K562 (cell line): ENCODE data around the gene MECP2. TPM values are rescaled to one million over a fixed set of nuclear protein-coding genes. Genes with fewer than 3 reads are reported as not detected.

ENCODE experiments used
- ATAC-seq: fragments of 200-7000 bp; cut with Tn5 transposase; 3 replicates; pipeline ENCODE4 v1.9.1; 2020; ENCODE audit warnings: moderate library complexity
- BruUV-seq: library from RNA; stranded (reverse); fragments of 400-500 nt; replicated peaks from 2 replicates; lab custom pipeline; 2021; lab: Mats Ljungman, UMichigan
- CTCF ChIA-PET: fragments of 300-600 bp; formaldehyde crosslinking; extraction: SDS; loops from one replicate; lab custom pipeline; 2021; ENCODE audit warnings: low intra/inter-chr PET ratio; lab: Yijun Ruan, JAX
- POLR2A ChIA-PET: fragments of 300-600, 350-650 bp; sonication (Branson Sonifier 250); formaldehyde crosslinking; extraction: SDS; loops from one replicate; lab custom pipeline; 2021; ENCODE audit warnings: antibody characterized with exemption, inconsistent platforms; lab: Yijun Ruan, JAX
- DNase-seq, 4 experiments: peaks; one replicate each; pipeline versions ENCODE4 v3.0.0 to v3.0.0-alpha.2; 2011 to 2018; ENCODE audit warnings: low spot score in 3 of 4, mixed read lengths in 3 of 4; ENCODE audit errors: extremely low read depth in 1 of 4
- FAIRE-seq: peaks from 2 replicates; lab custom pipeline; 2011; peaks lifted over from hg19 to GRCh38; lab: Jason Lieb, UNC
- H2AFZ ChIP-seq: 2 replicates; pipeline ENCODE4 v1.6.0; 2011; ENCODE audit warnings: low read depth, low read length, control low read depth, inconsistent platforms
- H3K27ac ChIP-seq: fragments of 200-600 bp; 3 replicates; pipeline ENCODE4 v1.8.0; 2011; ENCODE audit warnings: low read depth, mild to moderate bottlenecking, control low read depth, inconsistent platforms, low read length, moderate library complexity, mixed read lengths; ENCODE audit errors: extremely low read depth
- H3K27me3 ChIP-seq, 2 experiments: fragments of 300-600 bp in 1 of 2; 2 replicates in 1 of 2; 3 replicates in 1 of 2; pipeline versions ENCODE4 v1.6.0 to v1.8.0; 2011; ENCODE audit warnings: inconsistent platforms in 2 of 2, low read length in 2 of 2, mild to moderate bottlenecking in 1 of 2, mixed read lengths in 1 of 2, moderate library complexity in 1 of 2; ENCODE audit not compliant: control insufficient read depth in 2 of 2, insufficient read depth in 2 of 2
- H3K36me3 ChIP-seq: fragments of 300-600 bp; 3 replicates; pipeline ENCODE4 v1.8.0; 2011; ENCODE audit warnings: mild to moderate bottlenecking, low read length, inconsistent platforms; ENCODE audit not compliant: control insufficient read depth, insufficient read depth
- H3K4me1 ChIP-seq, 2 experiments: fragments of 200-600 bp in 1 of 2; replicated peaks in 1 of 2; 2 replicates in 1 of 2; 3 replicates in 1 of 2; pipeline versions ENCODE4 v1.5.1 to v1.8.0; 2011; ENCODE audit warnings: inconsistent platforms in 2 of 2, low read length in 2 of 2, mild to moderate bottlenecking in 1 of 2, mixed read lengths in 1 of 2, moderate library complexity in 1 of 2; ENCODE audit not compliant: control insufficient read depth in 2 of 2, insufficient read depth in 2 of 2
- H3K4me2 ChIP-seq: 2 replicates; pipeline ENCODE4 v1.6.1; 2011; ENCODE audit warnings: low read length, control low read depth, inconsistent platforms, mixed read lengths; ENCODE audit not compliant: insufficient read depth
- H3K4me3 ChIP-seq: fragments of 200-600 bp; sonication (generic), shearing (Covaris generic); 2 replicates; pipeline ENCODE4 v1.5.1; 2016; ENCODE audit warnings: control low read depth, inconsistent platforms
- H3K79me2 ChIP-seq: fragments of 200-600 bp; 3 replicates; pipeline ENCODE4 v1.8.0; 2011; ENCODE audit warnings: low read length, inconsistent platforms; ENCODE audit not compliant: control insufficient read depth, insufficient read depth
- H3K9ac ChIP-seq, 2 experiments: 2 replicates each; pipeline versions ENCODE4 v1.6.0 to v1.6.1; 2011; ENCODE audit warnings: low read depth in 2 of 2, low read length in 2 of 2, control low read depth in 1 of 2, inconsistent platforms in 1 of 2, mild to moderate bottlenecking in 1 of 2, mixed read lengths in 1 of 2; ENCODE audit not compliant: insufficient read depth in 1 of 2
- H3K9me1 ChIP-seq: one replicate; pipeline ENCODE4 v1.6.0; 2011; ENCODE audit warnings: inconsistent platforms, mild to moderate bottlenecking, low read length, moderate library complexity; ENCODE audit not compliant: control insufficient read depth, insufficient read depth
- H3K9me3 ChIP-seq: replicated peaks from 2 replicates; pipeline ENCODE4 v1.5.1; 2011; ENCODE audit warnings: low read depth, low read length, inconsistent platforms; ENCODE audit not compliant: control insufficient read depth, insufficient read depth
- H4K20me1 ChIP-seq: replicated peaks from 2 replicates; pipeline ENCODE4 v1.6.1; 2011; ENCODE audit warnings: low read length, inconsistent platforms, mixed read lengths; ENCODE audit not compliant: control insufficient read depth, insufficient read depth
- ARID1B ChIP-seq: fragments of 450-650 bp; IDR thresholded peaks from 2 replicates; pipeline ENCODE4 v1.6.1; 2016; ENCODE audit warnings: antibody characterized with exemption, mild to moderate bottlenecking, inconsistent platforms
- BRD4 ChIP-seq: fragments of 200-600 bp; sonication (generic); IDR thresholded peaks from 2 replicates; pipeline ENCODE4 v1.6.1; 2017; ENCODE audit warnings: inconsistent platforms
- FOXM1 ChIP-seq, 2 experiments: fragments of 450-650 bp in 1 of 2; sonication (generic) in 1 of 2; formaldehyde crosslinking in 1 of 2; IDR thresholded peaks; 2 replicates each; pipeline versions ENCODE4 v1.6.1 to v1.9.0; 2017 to 2022; ENCODE audit warnings: low read depth in 2 of 2, mild to moderate bottlenecking in 2 of 2, missing genetic modification reagents in 1 of 2, moderate library complexity in 1 of 2
- GTF2A2 ChIP-seq: IDR thresholded peaks from 2 replicates; pipeline ENCODE4 v1.6.1; 2016; ENCODE audit warnings: mild to moderate bottlenecking, missing genetic modification characterization, missing compliant biosample characterization
- RAD51 ChIP-seq: fragments of 450-650 bp; IDR thresholded peaks from 2 replicates; pipeline ENCODE4 v1.7.1; 2016; ENCODE audit warnings: low read depth, mild to moderate bottlenecking, borderline replicate concordance
- SMAD4 ChIP-seq: fragments of 250-450 bp; sonication (Bioruptor Pico); conservative IDR thresholded peaks from 2 replicates; pipeline ENCODE4 v1.8.0; 2021; ENCODE audit warnings: inconsistent platforms, mild to moderate bottlenecking, moderate library complexity
- SMARCC2 ChIP-seq: fragments of 450-650 bp; IDR thresholded peaks from 2 replicates; pipeline ENCODE4 v1.6.1; 2017; ENCODE audit warnings: antibody characterized with exemption, moderate library complexity, mild to moderate bottlenecking, low read depth
- ZNF232 ChIP-seq: sonication (generic); formaldehyde crosslinking; IDR thresholded peaks from 2 replicates; pipeline ENCODE4 v1.8.0; 2022; ENCODE audit warnings: mild to moderate bottlenecking, missing genetic modification reagents
- ZNF436 ChIP-seq: fragments of 250-450, 450-650 bp; sonication (Bioruptor Pico); formaldehyde crosslinking; IDR thresholded peaks from 2 replicates; pipeline ENCODE4 v1.7.0; 2020; ENCODE audit warnings: mild to moderate bottlenecking
- ZNF717 ChIP-seq: fragments of 250-450 bp; sonication (Bioruptor Pico); IDR thresholded peaks from 2 replicates; pipeline ENCODE4 v1.5.0; 2021
- WGBS: fragments of 100-300 bp; shearing (Covaris generic); methylation state at CpG from one replicate; pipeline ENCODE4 v1.1.6; 2016; ENCODE audit warnings: low coverage, mixed read lengths; ENCODE audit not compliant: insufficient coverage; ENCODE audit errors: missing lambda C conversion rate; 5-methylcytosine and 5-hydroxymethylcytosine counted together
- in situ Hi-C: fragments of 300-500 bp; cut with MboI; formaldehyde crosslinking; loops from 4 replicates; pipeline ENCODE4 v1.15.0; 2018; ENCODE audit warnings: inconsistent platforms, mixed read lengths
- intact Hi-C: fragments of 100-400 bp; cut with micrococcal nuclease; formaldehyde crosslinking; loops from 2 replicates; pipeline ENCODE4 v1.14.2; 2022
- polyA plus RNA-seq, 8 experiments: library from polyadenylated mRNA; depleted of rRNA in 4 of 8; stranded (reverse) in 5 of 8; unstranded in 3 of 8; fragments of >200 nt; fragmentation: Nextera tagmentation in 2 of 8; fragmentation: Illumina TruSeq in 1 of 8; extraction: Ambion mirVana in 2 of 8; extraction: Trizol in 1 of 8; gene quantifications; 2 replicates each; pipeline versions ENCODE4 v1.2.1 to v1.2.3, GENCODE V29; 2011 to 2014; ENCODE audit warnings: inconsistent platforms in 1 of 8, missing spikeins in 1 of 8
- total RNA-seq, 7 experiments: library from RNA; depleted of rRNA in 6 of 7; stranded (reverse); fragments of >200 nt in 6 of 7; fragmentation: Illumina TruSeq in 2 of 7; extraction: Trizol in 2 of 7; gene quantifications; 2 replicates each; pipeline versions ENCODE4 v1.2.1 to v1.2.3, GENCODE V29; 2011 to 2021; ENCODE audit warnings: low replicate concordance in 1 of 7
- TF ChIP-seq, protein P1 (sequence below): fragments of 450-650 bp; IDR thresholded peaks from 2 replicates; pipeline ENCODE4 v1.6.1; 2016; ENCODE audit warnings: antibody characterized with exemption
- TF ChIP-seq, protein P2 (sequence below), 2 experiments: fragments of 450-650 bp in 1 of 2; sonication (generic) in 1 of 2; formaldehyde crosslinking in 1 of 2; IDR thresholded peaks in 1 of 2; conservative IDR thresholded peaks in 1 of 2; 2 replicates each; pipeline versions ENCODE4 v1.6.1 to v1.8.1; 2016 to 2023; ENCODE audit warnings: mild to moderate bottlenecking in 2 of 2, moderate library complexity in 2 of 2, inconsistent platforms in 1 of 2, missing genetic modification reagents in 1 of 2

Gene MECP2
- total and polyA plus RNA-seq, 9 of the 15 experiments (the other 6 are each of a cell fraction or from before 2014, with no cell fraction given) = 2.1 to 50.9 (median 30.5) TPM

DNA sequence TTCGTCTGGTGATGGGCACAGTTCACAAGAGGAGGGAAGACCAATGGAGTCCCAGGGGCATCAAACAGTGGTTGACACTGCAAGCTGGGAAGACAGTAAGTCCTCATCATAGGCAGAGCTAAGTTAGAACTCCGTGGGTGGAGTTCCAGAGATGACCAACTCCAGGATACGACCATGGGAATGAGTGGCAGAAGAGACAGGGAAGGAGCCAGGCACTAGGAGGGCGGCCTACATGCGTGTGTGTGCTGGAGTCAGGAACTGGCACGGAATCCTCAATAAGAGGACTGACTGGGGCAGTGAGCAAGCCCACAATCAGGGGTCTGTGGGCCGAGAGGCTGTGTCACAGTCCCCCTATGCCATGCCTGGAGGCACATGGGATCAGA lies 47.4 kb downstream of the MECP2 start:
- no peak overlapping the region for H3K27ac ChIP-seq
- 79% methylated on average over 6 of the region's 7 CpGs for WGBS
- POLR2A ChIA-PET = no interaction called here
- no peak for ATAC-seq
- in situ Hi-C loops = no loop called here
- peaks cover 16% of the 10 kb centered on the region for H4K20me1 ChIP-seq
- TF ChIP-seq FOXM1 (IDR thresholded peaks at IDR 0.05; ENCODE audit: low read depth) = no peak
- no peak for TF ChIP-seq FOXM1 (CRISPR knock-in tag; IDR thresholded peaks at IDR 0.05; ENCODE audit: low read depth)
- no peak for TF ChIP-seq SMARCC2
- no peak for TF ChIP-seq BRD4
- no peak for TF ChIP-seq ZNF436 (CRISPR knock-in tag)
- TF ChIP-seq GTF2A2 (tag) = no peak
- TF ChIP-seq ZNF232 (CRISPR knock-in tag) = no peak
- TF ChIP-seq SMAD4 (CRISPR knock-in tag) = no peak
- TF ChIP-seq, protein P1, sequence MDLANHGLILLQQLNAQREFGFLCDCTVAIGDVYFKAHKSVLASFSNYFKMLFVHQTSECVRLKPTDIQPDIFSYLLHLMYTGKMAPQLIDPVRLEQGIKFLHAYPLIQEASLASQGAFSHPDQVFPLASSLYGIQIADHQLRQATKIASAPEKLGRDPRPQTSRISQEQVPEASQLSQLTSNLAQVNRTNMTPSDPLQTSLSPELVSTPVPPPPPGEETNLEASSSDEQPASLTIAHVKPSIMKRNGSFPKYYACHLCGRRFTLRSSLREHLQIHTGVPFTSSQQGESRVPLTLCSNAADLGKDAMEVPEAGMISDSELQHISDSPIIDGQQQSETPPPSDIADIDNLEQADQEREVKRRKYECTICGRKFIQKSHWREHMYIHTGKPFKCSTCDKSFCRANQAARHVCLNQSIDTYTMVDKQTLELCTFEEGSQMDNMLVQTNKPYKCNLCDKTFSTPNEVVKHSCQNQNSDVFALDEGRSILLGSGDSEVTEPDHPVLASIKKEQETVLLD = no peak
- no peak for TF ChIP-seq ZNF717 (CRISPR knock-in tag)
- TF ChIP-seq, protein P2, sequence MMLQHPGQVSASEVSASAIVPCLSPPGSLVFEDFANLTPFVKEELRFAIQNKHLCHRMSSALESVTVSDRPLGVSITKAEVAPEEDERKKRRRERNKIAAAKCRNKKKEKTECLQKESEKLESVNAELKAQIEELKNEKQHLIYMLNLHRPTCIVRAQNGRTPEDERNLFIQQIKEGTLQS (IDR thresholded peaks at IDR 0.05) = no peak
- TF ChIP-seq, protein P2 (CRISPR knock-in tag; conservative IDR thresholded peaks at IDR 0.05) = no peak
- no peak for TF ChIP-seq ARID1B
- TF ChIP-seq RAD51 = no peak
- CTCF ChIA-PET = no interaction called here
- peaks cover 67% of the 10 kb centered on the region; the same call in 2 of the 3 replicates for H3K36me3 ChIP-seq
- no peak overlapping the region for H3K4me3 ChIP-seq
- no peak for DNase-seq
- H3K9ac ChIP-seq = peak overlapping the region in 1 of 2 experiments; percentile 50; a peak in 2 of 4 replicates
- no TSS peak for BruUV-seq
- FAIRE-seq = no peak
- intact Hi-C loops = no loop called here
- H2AFZ ChIP-seq = no peak overlapping the region
- no peak overlapping the region for H3K4me2 ChIP-seq
- peaks cover 9 to 16% of the 10 kb centered on the region in 2 experiments; a peak in 3 of 5 replicates for H3K4me1 ChIP-seq
- peaks cover 4% of the 10 kb centered on the region for H3K9me1 ChIP-seq
- no peaks in the 10 kb centered on the region for H3K9me3 ChIP-seq
- no peaks in the 10 kb centered on the region for H3K27me3 ChIP-seq
- peaks cover 76% of the 10 kb centered on the region for H3K79me2 ChIP-seq
